GM19468 (cell line): ENCODE data around the gene CTIF.

Experiments
- ATAC-seq: cut with Tn5 transposase; IDR thresholded peaks from one replicate; pipeline ENCODE4 v1.9.1; 2021; ENCODE audit warnings: mild to moderate bottlenecking, moderate library complexity, moderate number of reproducible peaks; ENCODE audit not compliant: unreplicated experiment; ENCODE audit errors: extremely low read depth

Gene CTIF

DNA sequence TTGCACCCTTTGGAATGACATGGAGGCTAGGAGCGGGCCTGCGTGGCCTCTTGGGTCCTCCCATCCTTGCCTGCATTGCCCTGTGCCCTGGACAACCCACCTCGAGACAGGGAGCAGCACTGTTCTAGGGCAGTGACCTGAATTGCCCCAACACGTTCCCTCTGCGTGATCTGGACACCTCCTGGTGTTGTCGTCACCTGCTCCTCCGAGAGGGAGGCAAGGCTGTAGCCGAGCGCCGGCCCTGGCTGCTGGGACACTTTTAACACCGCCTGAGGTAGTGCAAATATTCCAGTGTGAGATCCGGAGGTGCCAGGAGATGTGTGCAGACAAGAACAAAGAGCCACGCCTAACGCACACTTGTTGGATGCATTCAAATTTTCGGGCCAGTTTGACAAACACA, 280.4 kb downstream of the CTIF start:
- no peak for ATAC-seq

DNA sequence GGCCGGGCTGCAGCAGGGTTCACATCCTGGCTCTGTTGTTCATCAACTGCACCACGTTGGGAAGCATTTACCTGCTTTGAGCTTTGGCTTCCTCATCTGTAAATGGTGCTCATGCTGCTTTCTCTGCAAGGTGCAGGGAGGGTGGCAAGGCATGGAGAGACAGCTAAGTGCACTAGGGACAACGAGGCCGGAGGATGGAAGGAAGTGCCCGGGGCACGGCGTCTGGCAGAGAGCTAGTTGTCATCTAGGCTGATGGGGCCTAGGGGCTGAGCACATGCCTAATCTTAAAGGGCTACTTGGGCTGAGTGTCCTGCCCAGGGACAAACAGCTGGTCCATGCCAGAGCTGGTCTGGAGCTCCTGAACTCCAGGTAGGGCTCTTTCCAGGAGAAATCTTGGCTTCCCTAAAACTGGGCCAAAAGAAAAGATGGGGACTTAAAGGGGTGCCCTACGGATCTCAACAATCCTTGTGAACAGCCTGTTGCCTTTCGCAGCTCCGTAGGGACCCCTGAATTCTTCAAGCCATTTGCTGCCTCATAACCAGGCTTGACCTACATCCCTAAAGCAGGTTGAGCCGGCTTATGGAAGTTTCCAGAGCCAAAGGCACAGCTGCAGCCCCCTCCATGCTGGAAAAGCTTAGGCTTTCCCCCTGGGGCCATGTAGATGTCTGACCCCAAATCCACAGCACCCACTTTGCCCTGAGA, 281.1 kb downstream of the CTIF start:
- no peak for ATAC-seq

GRCh38 chr18:48820483-48821250, 281.8 kb downstream of the CTIF start:
- ATAC-seq: peak; percentile 65

- ATAC-seq: no peak
These were observed 282.4 kb downstream of the CTIF start for GRCh38 chr18:48821251-48821590.

GRCh38 chr18:48821845-48822244, 283.0 kb downstream of the CTIF start:
- ATAC-seq: no peak

DNA sequence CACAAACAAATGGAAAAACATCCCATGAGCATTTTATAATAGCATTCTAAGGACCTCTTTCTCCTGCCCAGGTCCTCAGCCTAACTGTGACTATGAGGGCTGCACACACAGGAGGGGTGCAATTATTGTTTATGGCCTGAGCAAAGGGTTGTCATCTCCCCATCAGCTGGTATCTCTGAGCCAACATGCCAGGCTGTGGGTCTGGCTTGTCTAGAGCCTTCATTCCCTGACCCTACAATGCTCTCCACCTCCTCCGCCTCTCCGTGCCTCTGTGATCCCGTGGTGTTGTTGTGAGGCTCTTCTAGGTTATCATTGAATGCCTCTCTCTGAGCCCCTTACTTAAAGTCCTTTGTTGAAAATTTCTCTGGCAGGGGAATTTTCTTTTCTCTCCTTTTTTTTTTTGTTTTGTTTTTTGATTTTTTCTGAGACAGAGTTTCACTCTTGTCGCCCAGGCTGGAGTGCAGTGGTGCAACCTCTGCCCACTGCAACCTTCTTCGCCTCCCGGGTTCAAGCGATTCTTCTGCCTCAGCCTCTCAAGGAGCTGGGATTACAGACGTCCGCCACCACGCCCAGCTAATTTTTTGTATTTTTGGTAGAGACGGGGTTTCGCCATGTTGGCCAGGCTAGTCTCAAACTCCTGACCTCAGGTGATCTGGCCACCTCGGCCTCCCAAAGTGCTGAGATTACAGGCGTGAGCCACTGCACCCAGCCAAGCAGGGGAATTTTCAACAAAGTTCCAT, 285.6 kb downstream of the CTIF start:
- ATAC-seq: no peak

GRCh38 chr18:48825101-48825745, 286.4 kb downstream of the CTIF start:
- ATAC-seq: no peak

GRCh38 chr18:48826271-48826670, 287.4 kb downstream of the CTIF start:
- ATAC-seq: no peak

- no peak for ATAC-seq
These were observed 288.0 kb downstream of the CTIF start for GRCh38 chr18:48826806-48827205.

DNA sequence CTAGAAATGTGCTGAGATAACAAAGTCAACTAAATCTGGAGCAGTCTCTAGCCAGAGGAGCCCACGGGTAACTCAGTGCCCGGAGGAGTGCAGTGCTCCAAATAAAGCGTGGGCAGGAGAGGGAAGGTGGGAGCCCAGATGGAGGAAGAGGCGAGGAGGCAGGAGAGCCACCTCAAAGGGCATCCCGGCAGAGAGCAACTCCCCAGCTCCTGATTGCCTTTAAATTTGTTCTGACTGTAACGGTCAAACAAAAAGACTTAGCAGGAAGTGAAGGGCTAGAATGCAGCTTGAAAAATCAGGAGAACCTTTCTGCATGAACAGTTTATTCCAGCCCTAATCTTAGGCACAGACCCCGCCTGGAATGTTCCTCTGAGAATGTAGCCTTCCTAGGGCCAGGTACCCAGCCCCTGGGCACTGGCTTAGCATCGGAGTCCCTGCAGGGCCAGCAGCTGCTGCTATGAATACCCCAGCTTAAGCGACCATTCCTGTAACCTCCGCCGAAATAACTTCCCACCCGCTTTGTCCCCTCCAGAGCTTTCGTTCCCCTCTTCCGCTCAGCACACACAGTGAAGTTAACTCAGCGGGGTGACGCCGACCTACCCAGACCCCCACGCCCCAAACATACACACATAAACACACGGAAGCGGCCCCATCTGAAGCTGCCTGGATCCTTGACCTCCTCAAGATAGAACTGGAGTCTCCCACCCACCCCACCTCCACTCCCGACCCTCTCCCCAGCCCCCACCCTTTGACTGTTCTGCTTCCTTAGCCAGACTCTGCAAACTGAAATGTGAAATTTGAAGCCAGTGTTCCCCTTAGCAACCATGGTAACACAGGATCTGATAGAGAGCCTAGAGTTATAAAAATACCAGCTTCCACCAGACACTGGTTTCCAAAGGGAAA, 288.7 kb downstream of the CTIF start:
- ATAC-seq: no peak

DNA sequence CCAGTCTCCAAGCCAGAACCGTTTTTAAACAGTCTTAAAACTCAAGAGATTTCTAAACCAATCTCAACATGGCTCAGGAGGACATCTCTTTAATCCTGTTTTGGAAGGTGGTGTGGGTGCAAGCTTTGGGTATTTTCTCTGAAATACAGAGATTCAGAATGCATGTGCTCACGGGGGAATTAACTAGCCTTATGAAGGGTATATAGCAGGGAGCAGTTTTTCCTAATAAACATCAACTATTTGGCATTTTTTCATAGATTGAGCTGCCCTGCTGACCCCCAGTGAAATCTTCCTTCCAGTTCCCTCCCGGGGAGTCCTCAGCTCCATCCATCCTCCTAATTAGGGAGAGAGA, 289.3 kb downstream of the CTIF start:
- ATAC-seq: no peak

DNA sequence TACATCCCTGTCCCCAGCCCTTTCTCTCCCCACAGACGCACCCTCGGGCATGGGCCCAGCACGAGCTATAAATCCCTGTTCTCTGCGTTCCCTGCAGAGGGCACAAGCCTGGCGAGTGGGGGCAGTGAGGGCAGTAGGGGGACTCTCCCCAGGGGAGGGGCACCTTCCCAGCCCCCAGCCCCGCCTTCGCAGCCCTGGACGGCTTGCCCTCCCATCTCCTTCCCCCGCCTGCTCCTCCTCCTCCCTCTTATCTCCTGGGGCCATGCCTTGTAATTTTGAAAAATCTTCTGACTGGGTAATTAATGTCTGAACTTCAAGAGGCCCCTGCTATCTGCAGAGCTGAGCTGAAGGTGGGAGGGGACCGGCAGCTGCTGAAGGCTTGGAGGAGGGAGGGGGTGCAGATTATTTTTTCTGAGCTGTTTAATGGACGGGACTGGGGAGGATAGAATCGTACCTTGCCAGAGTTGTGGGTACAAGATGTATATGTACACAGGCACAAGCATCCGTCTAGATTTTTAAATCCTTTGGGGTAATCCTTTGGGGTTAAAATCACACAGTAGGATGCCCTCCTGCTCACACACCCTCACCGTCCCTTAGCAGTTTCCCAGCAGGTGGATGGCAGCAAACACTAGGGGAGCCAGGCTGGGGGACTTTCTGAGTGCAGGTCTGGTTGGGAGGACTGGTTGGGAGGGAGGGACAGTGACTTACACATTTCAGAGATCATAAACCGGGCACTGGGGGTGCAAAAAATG, 290.0 kb downstream of the CTIF start:
- no peak for ATAC-seq

DNA sequence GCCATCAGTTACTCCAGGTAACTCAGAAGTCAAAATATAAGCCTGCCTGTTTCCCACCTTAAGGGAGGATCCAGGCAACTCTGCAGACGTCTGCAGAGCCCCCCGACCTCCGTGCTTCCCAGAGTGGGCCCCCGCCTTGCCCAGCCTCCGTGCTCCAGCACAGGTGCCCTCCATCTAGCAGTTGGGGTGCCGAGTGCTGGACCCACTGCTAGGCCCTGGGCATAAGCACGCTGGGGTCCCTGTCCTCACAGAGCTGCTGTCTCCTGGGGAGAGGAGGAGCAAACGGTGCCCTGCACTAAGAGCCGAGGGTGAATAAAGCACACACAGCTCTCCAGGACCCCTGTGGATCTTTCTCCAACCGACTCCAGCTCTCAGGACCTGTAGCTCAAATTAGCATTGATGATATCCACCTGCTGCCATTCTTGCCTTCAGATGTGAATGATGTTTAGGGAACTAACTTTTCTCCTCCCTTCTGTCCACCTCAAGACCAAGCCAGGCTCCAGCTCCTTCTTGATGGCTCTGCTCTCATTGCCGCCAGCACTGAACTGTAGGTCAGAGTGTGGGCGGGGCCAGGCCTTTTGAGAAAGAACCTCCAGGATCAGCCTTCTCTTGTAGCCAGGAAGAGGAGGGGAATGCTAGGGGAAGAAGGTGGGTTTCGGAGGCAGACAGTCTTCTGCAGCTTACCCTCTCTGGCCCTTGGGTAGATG, 290.8 kb downstream of the CTIF start:
- no peak for ATAC-seq

DNA sequence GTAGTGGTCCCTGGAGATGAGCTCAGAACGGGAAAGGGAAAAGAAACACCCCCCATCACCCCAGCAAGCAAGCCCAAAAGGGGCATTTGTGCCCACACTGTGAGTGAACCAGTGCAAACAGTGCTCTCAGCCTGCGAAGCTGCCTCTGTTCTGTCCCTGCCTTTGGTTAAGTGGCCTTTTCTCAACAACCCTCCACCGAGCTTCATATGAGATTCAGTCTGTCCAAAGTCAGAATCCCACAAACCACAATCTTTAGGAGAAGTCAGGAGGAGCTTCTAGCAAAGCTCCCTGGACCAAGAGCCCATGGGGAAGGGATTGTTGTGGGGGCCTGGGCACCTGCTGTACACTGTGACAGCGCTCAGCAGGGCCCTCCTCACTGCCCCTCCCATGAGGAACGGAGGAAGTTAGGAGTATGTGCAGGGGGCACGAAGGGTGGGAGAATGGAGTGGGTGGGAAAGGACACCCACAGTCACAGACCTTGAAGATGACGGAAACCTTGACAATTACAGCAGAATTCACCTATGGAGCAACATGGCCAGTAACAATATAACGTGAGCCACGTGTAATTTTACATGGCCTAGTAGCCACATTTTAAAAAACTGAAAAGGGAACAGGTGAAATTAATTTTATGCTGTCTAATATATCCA, 292.4 kb downstream of the CTIF start:
- no peak for ATAC-seq

GRCh38 chr18:48831802-48832201, 293.0 kb downstream of the CTIF start:
- ATAC-seq: no peak

- ATAC-seq: no peak
These were observed 294.3 kb downstream of the CTIF start for GRCh38 chr18:48832938-48833700.

DNA sequence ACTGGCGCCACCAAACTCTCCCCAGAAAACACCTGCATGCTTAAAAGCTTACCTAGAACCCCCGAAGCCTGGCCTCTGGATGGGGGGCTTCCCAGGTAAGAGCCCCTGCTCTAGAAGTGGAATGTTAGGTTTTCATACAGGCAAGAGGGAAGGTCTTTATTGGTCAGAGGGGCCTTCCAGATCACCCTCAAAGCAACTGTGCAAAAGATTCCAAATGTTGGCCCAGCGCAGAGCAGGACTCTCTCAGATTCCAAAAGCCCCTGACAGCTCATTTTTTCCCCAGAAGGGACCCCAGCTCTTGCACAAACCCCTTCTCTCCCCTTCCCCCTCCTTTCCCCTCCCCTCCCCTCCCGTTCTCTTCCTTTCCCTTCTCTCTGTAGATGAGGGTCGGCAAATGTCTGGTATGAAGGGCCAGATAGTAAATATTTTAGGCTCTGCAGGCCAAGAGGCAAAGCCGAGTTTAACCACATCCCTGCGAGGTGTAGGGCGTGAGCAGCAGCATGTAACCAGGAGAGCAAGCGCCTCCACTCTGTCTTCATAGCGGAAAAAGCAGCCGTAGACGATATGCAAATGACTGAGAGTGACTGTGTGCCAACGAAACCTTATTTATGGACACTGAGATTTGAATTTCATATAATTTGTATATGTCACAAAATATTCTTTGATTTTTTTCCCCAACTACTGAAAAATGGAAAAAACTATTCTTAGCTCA, 295.0 kb downstream of the CTIF start:
- no peak for ATAC-seq
